ENCODE results near the gene LHFPL6. TPM values are rescaled to one million over a fixed set of nuclear protein-coding genes. Genes with fewer than 3 reads are reported as not detected.

The LHFPL6 gene
- total RNA-seq, 1 experiment from 2014 or later: 3.6 TPM

DNA sequence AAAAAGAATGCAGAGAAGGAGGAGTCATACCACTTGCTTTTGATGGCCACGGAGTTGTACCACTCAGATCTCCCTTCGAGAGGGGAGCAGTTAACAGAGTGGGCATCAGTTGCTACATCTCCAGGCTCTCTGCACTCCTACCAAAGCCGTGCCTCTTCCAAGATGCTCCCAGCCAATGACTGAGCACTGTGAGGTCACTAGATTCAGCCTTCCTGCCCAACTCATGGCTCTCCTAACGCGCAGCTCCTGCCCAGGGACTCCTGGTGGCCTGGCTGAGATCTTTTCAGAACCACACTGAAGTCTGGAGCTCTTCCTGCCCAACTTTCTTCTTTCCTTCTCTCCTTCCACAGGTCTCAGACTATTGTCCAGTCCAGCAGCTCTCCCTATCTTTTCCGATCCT, 66.7 kb downstream of the LHFPL6 start:
- H3K36me3 ChIP-seq (ENCODE audit: control insufficient read depth, insufficient read depth, low read length): no peaks in the 10 kb centered on the region
- ChIA-PET POLR2A (no interaction called here), CTCF (interaction anchor here (0.5 kb wide), 1 partner anchor 485 kb away, joined by 3 read pairs; no protein-coding TSS in a partner anchor)
- H3K27ac Mint-ChIP-seq (ENCODE audit: unreplicated experiment): no peak overlapping the region
- H3K4me3 Mint-ChIP-seq (ENCODE audit: unreplicated experiment): no peak overlapping the region
- DNase-seq: no peak
- no peaks in the 10 kb centered on the region for H3K4me1 ChIP-seq
- H3K9me3 Mint-ChIP-seq (ENCODE audit: unreplicated experiment): no peaks in the 10 kb centered on the region
- H3K4me3 ChIP-seq (ENCODE audit: low read depth, low read length): no peak overlapping the region
- no peak for TF ChIP-seq CTCF (IDR thresholded peaks at IDR 0.05; ENCODE audit: insufficient read depth in 1 of 2, low read depth in 1 of 2, low read length in 1 of 2, severe bottlenecking in 1 of 2, unreplicated experiment in 1 of 2)
- H3K9me3 ChIP-seq: no peaks in the 10 kb centered on the region
- intact Hi-C loops (cut with micrococcal nuclease; ENCODE audit: unreplicated experiment): no loop called here
- H3K27me3 Mint-ChIP-seq (ENCODE audit: insufficient read depth, unreplicated experiment): peaks cover 8% of the 10 kb centered on the region
- BruUV-seq (replicated peaks): no TSS peak
- peaks cover 8% of the 10 kb centered on the region for H3K4me1 Mint-ChIP-seq (ENCODE audit: low read depth, unreplicated experiment)
- H3K36me3 Mint-ChIP-seq (ENCODE audit: insufficient read depth, unreplicated experiment): no peaks in the 10 kb centered on the region
- no peaks in the 10 kb centered on the region for H3K27me3 ChIP-seq (replicated peaks; ENCODE audit: control insufficient read depth, insufficient read depth, low read length)

DNA sequence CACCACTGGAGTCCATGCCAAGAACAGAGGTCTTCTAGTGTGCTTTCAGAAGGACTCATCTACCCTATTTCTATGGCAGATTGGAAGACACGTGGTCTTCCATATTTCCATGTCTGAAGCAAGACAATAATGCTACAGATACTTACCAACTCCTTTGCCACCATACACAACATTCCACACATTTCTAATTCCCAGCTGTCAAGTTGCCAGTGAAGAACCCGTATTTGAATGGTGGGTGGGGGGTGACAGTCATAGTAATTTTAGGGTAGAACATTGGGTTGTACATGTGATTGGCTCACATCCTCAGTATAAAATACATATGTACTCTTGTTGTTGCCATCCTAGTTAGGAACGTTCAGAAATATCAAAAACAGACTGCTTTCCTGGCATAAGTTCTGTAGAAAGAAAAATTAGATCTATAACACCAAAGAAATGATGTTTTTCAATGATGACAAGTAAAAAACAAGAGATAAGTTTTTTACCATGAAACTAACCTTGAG, 69.3 kb downstream of the LHFPL6 start:
- Mint-ChIP-seq H3K27me3 (ENCODE audit: insufficient read depth, unreplicated experiment) (peaks cover 15% of the 10 kb centered on the region), H3K9me3 (ENCODE audit: unreplicated experiment) (no peaks in the 10 kb centered on the region), H3K4me1 (ENCODE audit: low read depth, unreplicated experiment) (peaks cover 8% of the 10 kb centered on the region), H3K27ac (ENCODE audit: unreplicated experiment) (no peak overlapping the region), H3K36me3 (ENCODE audit: insufficient read depth, unreplicated experiment) (no peaks in the 10 kb centered on the region), H3K4me3 (ENCODE audit: unreplicated experiment) (no peak overlapping the region)
- ChIA-PET CTCF (no interaction called here), POLR2A (no interaction called here)
- Histone ChIP-seq H3K4me1 (no peaks in the 10 kb centered on the region), H3K4me3 (ENCODE audit: low read depth, low read length) (no peak overlapping the region), H3K27me3 (replicated peaks; ENCODE audit: control insufficient read depth, insufficient read depth, low read length) (no peaks in the 10 kb centered on the region), H3K9me3 (no peaks in the 10 kb centered on the region), H3K36me3 (ENCODE audit: control insufficient read depth, insufficient read depth, low read length) (no peaks in the 10 kb centered on the region)
- BruUV-seq (replicated peaks): no TSS peak
- no peak for DNase-seq
- no peak for TF ChIP-seq CTCF (IDR thresholded peaks at IDR 0.05; ENCODE audit: insufficient read depth in 1 of 2, low read depth in 1 of 2, low read length in 1 of 2, severe bottlenecking in 1 of 2, unreplicated experiment in 1 of 2)
- intact Hi-C loops (cut with micrococcal nuclease; ENCODE audit: unreplicated experiment): no loop called here

DNA sequence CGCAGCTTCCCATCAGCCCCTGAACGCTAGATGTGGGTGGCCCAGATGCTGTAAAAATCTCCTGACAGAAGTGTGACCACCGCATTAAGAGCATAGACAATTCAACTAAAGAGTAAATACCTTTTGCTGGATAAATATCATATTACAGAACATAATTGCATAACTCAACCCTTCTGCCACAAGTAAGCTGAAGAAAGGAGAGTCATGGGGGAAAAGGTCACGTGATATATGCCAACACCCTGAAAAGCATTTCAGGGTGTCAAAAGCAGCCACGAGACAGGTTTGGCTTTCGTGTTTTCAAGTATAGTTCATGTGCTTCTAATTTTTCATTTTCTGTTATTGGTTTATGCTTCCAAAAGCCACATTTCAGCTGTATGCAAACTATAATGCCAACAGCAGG, 71.3 kb downstream of the LHFPL6 start:
- no peaks in the 10 kb centered on the region for H3K9me3 ChIP-seq
- TF ChIP-seq CTCF (IDR thresholded peaks at IDR 0.05; ENCODE audit: insufficient read depth in 1 of 2, low read depth in 1 of 2, low read length in 1 of 2, severe bottlenecking in 1 of 2, unreplicated experiment in 1 of 2): no peak
- DNase-seq: no peak

More for the DNA sequence above, 71.3 kb downstream of the LHFPL6 start:
- no TSS peak for BruUV-seq (replicated peaks)
- no peaks in the 10 kb centered on the region for H3K36me3 Mint-ChIP-seq (ENCODE audit: insufficient read depth, unreplicated experiment)
- no peaks in the 10 kb centered on the region for H3K27me3 ChIP-seq (replicated peaks; ENCODE audit: control insufficient read depth, insufficient read depth, low read length)
- no peaks in the 10 kb centered on the region for H3K9me3 Mint-ChIP-seq (ENCODE audit: unreplicated experiment)
- ChIA-PET POLR2A (no interaction called here), CTCF (no interaction called here)
- no peak overlapping the region for H3K4me3 Mint-ChIP-seq (ENCODE audit: unreplicated experiment)
- no peaks in the 10 kb centered on the region for H3K36me3 ChIP-seq (ENCODE audit: control insufficient read depth, insufficient read depth, low read length)
- H3K4me1 ChIP-seq: no peaks in the 10 kb centered on the region
- intact Hi-C loops (cut with micrococcal nuclease; ENCODE audit: unreplicated experiment): no loop called here
- H3K4me3 ChIP-seq (ENCODE audit: low read depth, low read length): no peak overlapping the region
- H3K27ac Mint-ChIP-seq (ENCODE audit: unreplicated experiment): no peak overlapping the region
- H3K4me1 Mint-ChIP-seq (ENCODE audit: low read depth, unreplicated experiment): peaks cover 2% of the 10 kb centered on the region
- H3K27me3 Mint-ChIP-seq (ENCODE audit: insufficient read depth, unreplicated experiment): peaks cover 15% of the 10 kb centered on the region
